Neural cell (in vitro differentiated cells): Measurements from ENCODE around the gene MAP2K1.

Experiments used
- CTCF ChIP-seq: fragments of 450-650 bp; IDR thresholded peaks from 2 replicates; pipeline ENCODE4 v1.5.1; 2014; ENCODE audit warnings: antibody characterized with exemption, mild to moderate bottlenecking, moderate library complexity; ENCODE audit not compliant: poor library complexity, severe bottlenecking
- EP300 ChIP-seq: fragments of 450-650 bp; conservative IDR thresholded peaks from 2 replicates; pipeline ENCODE4 v1.6.1; 2014; ENCODE audit warnings: antibody characterized with exemption, mild to moderate bottlenecking, moderate library complexity; ENCODE audit not compliant: poor library complexity, severe bottlenecking
- EZH2 ChIP-seq: fragments of 200-600, 300-800 bp; shearing (Covaris generic), sonication (generic); IDR thresholded peaks from 2 replicates; pipeline ENCODE4 v1.6.1; 2014; ENCODE audit warnings: antibody characterized with exemption, low read length, borderline replicate concordance, mild to moderate bottlenecking; ENCODE audit not compliant: insufficient read depth, poor library complexity, severe bottlenecking
- MXI1 ChIP-seq: fragments of 450-650 bp; conservative IDR thresholded peaks from 2 replicates; pipeline ENCODE4 v1.6.1; 2014; ENCODE audit warnings: antibody characterized with exemption, mild to moderate bottlenecking; ENCODE audit not compliant: poor library complexity, severe bottlenecking
- POLR2AphosphoS5 ChIP-seq: IDR thresholded peaks from 2 replicates; pipeline ENCODE4 v1.6.1; 2012
- RAD21 ChIP-seq: fragments of 450-650 bp; conservative IDR thresholded peaks from 2 replicates; pipeline ENCODE4 v1.6.1; 2014; ENCODE audit warnings: antibody characterized with exemption, mild to moderate bottlenecking, moderate library complexity
- TAF1 ChIP-seq: IDR thresholded peaks from 2 replicates; pipeline ENCODE4 v1.6.1; 2012; ENCODE audit warnings: low read depth
- TF ChIP-seq, protein P1 (sequence below): IDR thresholded peaks from 2 replicates; pipeline ENCODE4 v1.6.1; 2012; ENCODE audit warnings: borderline replicate concordance

GRCh38 chr15:66489179-66489791, 102.6 kb downstream of the MAP2K1 start:
- TF ChIP-seq CTCF = no peak
- no peak for TF ChIP-seq EZH2
- TF ChIP-seq POLR2AphosphoS5 = no peak
- TF ChIP-seq EP300 = no peak
- TF ChIP-seq RAD21 = no peak
- no peak for TF ChIP-seq TAF1
- no peak for TF ChIP-seq MXI1
- TF ChIP-seq, protein P1, sequence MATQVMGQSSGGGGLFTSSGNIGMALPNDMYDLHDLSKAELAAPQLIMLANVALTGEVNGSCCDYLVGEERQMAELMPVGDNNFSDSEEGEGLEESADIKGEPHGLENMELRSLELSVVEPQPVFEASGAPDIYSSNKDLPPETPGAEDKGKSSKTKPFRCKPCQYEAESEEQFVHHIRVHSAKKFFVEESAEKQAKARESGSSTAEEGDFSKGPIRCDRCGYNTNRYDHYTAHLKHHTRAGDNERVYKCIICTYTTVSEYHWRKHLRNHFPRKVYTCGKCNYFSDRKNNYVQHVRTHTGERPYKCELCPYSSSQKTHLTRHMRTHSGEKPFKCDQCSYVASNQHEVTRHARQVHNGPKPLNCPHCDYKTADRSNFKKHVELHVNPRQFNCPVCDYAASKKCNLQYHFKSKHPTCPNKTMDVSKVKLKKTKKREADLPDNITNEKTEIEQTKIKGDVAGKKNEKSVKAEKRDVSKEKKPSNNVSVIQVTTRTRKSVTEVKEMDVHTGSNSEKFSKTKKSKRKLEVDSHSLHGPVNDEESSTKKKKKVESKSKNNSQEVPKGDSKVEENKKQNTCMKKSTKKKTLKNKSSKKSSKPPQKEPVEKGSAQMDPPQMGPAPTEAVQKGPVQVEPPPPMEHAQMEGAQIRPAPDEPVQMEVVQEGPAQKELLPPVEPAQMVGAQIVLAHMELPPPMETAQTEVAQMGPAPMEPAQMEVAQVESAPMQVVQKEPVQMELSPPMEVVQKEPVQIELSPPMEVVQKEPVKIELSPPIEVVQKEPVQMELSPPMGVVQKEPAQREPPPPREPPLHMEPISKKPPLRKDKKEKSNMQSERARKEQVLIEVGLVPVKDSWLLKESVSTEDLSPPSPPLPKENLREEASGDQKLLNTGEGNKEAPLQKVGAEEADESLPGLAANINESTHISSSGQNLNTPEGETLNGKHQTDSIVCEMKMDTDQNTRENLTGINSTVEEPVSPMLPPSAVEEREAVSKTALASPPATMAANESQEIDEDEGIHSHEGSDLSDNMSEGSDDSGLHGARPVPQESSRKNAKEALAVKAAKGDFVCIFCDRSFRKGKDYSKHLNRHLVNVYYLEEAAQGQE = no peak
